GM12878 (cell line): ENCODE measurements around the gene PTGR3. TPM values are rescaled to one million over a fixed set of nuclear protein-coding genes. Genes with fewer than 3 reads are reported as not detected.

Source experiments
- ATAC-seq: fragments of 200-7000 bp; cut with Tn5 transposase; 3 replicates; pipeline ENCODE4 v1.9.1; 2020; ENCODE audit warnings: mild to moderate bottlenecking, moderate library complexity
- BruUV-seq: library from RNA; stranded (reverse); fragments of 400-500 nt; replicated peaks from 2 replicates; lab custom pipeline; 2021; lab: Mats Ljungman, UMichigan
- CTCF ChIA-PET: fragments of 300-600 bp; sonication (Branson Sonifier 250); formaldehyde crosslinking; extraction: SDS; loops from one replicate; lab custom pipeline; 2021; ENCODE audit warnings: inconsistent platforms; lab: Yijun Ruan, JAX
- POLR2A ChIA-PET: fragments of 350-600 bp; formaldehyde crosslinking; extraction: SDS; loops from one replicate; lab custom pipeline; 2021; ENCODE audit warnings: inconsistent platforms; lab: Charles Lee
- RAD21 ChIA-PET: fragments of 300-600 bp; sonication (Branson Sonifier 250); formaldehyde crosslinking; loops from one replicate; lab custom pipeline; 2023; ENCODE audit warnings: antibody characterized with exemption; ENCODE audit not compliant: unreplicated experiment; lab: Charles Lee
- SMC1A ChIA-PET: fragments of 300-600 bp; sonication (Branson Sonifier 250); formaldehyde crosslinking; loops from one replicate; lab custom pipeline; 2023; ENCODE audit not compliant: unreplicated experiment, uncharacterized antibody; lab: Charles Lee
- DNase-seq: peaks from one replicate; pipeline ENCODE4 v3.0.0-alpha.2; 2011; ENCODE audit warnings: low read depth, low spot score
- FAIRE-seq: peaks from 3 replicates; lab custom pipeline; 2011; peaks lifted over from hg19 to GRCh38; lab: Jason Lieb, UNC
- H2AFZ ChIP-seq: 2 replicates; pipeline ENCODE4 v1.6.0; 2011; ENCODE audit warnings: low read depth, low read length, control low read depth; ENCODE audit not compliant: control insufficient read depth
- H3K27ac ChIP-seq: 2 replicates; pipeline ENCODE4 v1.5.1; 2011; ENCODE audit warnings: control low read depth; ENCODE audit not compliant: control insufficient read depth, insufficient read depth
- H3K27me3 ChIP-seq, 2 experiments: replicated peaks in 1 of 2; 2 replicates each; pipeline versions ENCODE4 v1.6.0 to v1.6.1; 2011; ENCODE audit warnings: low read length in 1 of 2; ENCODE audit not compliant: control insufficient read depth in 2 of 2, insufficient read depth in 2 of 2
- H3K36me3 ChIP-seq, 2 experiments: 2 replicates each; pipeline ENCODE4 v1.5.1; 2011; ENCODE audit warnings: low read length in 1 of 2; ENCODE audit not compliant: control insufficient read depth in 2 of 2, insufficient read depth in 2 of 2
- H3K4me1 ChIP-seq: 2 replicates; pipeline ENCODE4 v1.6.1; 2011; ENCODE audit warnings: mild to moderate bottlenecking, low read length, moderate library complexity, mixed read lengths; ENCODE audit not compliant: control insufficient read depth, insufficient read depth
- H3K4me2 ChIP-seq: 2 replicates; pipeline ENCODE4 v1.6.0; 2011; ENCODE audit warnings: control low read depth; ENCODE audit not compliant: control insufficient read depth, insufficient read depth
- H3K4me3 ChIP-seq: fragments of 200-600 bp; sonication (generic); 2 replicates; pipeline ENCODE4 v1.5.1; 2016
- H3K79me2 ChIP-seq: 2 replicates; pipeline ENCODE4 v1.6.0; 2011; ENCODE audit warnings: low read length; ENCODE audit not compliant: control insufficient read depth, insufficient read depth
- H3K9ac ChIP-seq: 2 replicates; pipeline ENCODE4 v1.8.0; 2011; ENCODE audit warnings: low read length, control low read depth, mixed read lengths; ENCODE audit not compliant: control insufficient read depth, insufficient read depth
- H3K9me3 ChIP-seq: replicated peaks from 3 replicates; pipeline ENCODE4 v1.5.1; 2011; ENCODE audit warnings: mild to moderate bottlenecking, low read length; ENCODE audit not compliant: control insufficient read depth, insufficient read depth
- H4K20me1 ChIP-seq: 2 replicates; pipeline ENCODE4 v1.6.0; 2011; ENCODE audit not compliant: control insufficient read depth, insufficient read depth
- BHLHE40 ChIP-seq, 2 experiments: fragments of 450-650 bp in 1 of 2; IDR thresholded peaks; 2 replicates each; pipeline ENCODE4 v1.6.1; 2011 to 2017; ENCODE audit warnings: low read depth in 2 of 2, borderline replicate concordance in 1 of 2, improper control_type of control experiment in 1 of 2, low read length in 1 of 2, mild to moderate bottlenecking in 1 of 2
- BMI1 ChIP-seq: fragments of 450-650 bp; IDR thresholded peaks from 2 replicates; pipeline ENCODE4 v1.6.1; 2016; ENCODE audit warnings: mild to moderate bottlenecking, moderate library complexity, borderline replicate concordance
- EP300 ChIP-seq, 2 experiments: fragments of 150-350 bp in 1 of 2; IDR thresholded peaks; 2 replicates each; pipeline ENCODE4 v1.6.1; 2011 to 2012; ENCODE audit warnings: low read depth in 2 of 2, low read length in 2 of 2, borderline replicate concordance in 1 of 2, improper control_type of control experiment in 1 of 2, inconsistent platforms in 1 of 2; ENCODE audit not compliant: control insufficient read depth in 1 of 2
- FOXK2 ChIP-seq: fragments of 450-650 bp; IDR thresholded peaks from 2 replicates; pipeline ENCODE4 v1.6.1; 2017; ENCODE audit warnings: mild to moderate bottlenecking, moderate library complexity
- GATAD2B ChIP-seq: fragments of 450-650 bp; conservative IDR thresholded peaks from 2 replicates; pipeline ENCODE4 v1.6.1; 2017; ENCODE audit warnings: low read depth, mild to moderate bottlenecking, moderate library complexity
- MTA3 ChIP-seq: IDR thresholded peaks from 2 replicates; pipeline ENCODE4 v1.6.1; 2012; ENCODE audit warnings: low read length, inconsistent platforms, borderline replicate concordance
- NFXL1 ChIP-seq: fragments of 450-650 bp; IDR thresholded peaks from 2 replicates; pipeline ENCODE4 v1.6.1; 2017; ENCODE audit warnings: antibody characterized with exemption, mild to moderate bottlenecking, borderline replicate concordance
- RAD21 ChIP-seq: IDR thresholded peaks from 2 replicates; pipeline ENCODE4 v1.6.1; 2011; ENCODE audit warnings: mild to moderate bottlenecking, low read depth, low read length, moderate library complexity; ENCODE audit not compliant: insufficient read depth
- ZNF384 ChIP-seq: IDR thresholded peaks from 2 replicates; pipeline ENCODE4 v1.6.1; 2012; ENCODE audit warnings: low read depth, mild to moderate bottlenecking, low read length, improper control_type of control experiment, borderline replicate concordance
- ZZZ3 ChIP-seq: IDR thresholded peaks from 2 replicates; pipeline ENCODE4 v1.6.1; 2011; ENCODE audit warnings: low read depth; ENCODE audit not compliant: control insufficient read depth, insufficient read length
- WGBS: methylation state at CpG from one replicate; pipeline ENCODE4 v1.1.6; 2016; ENCODE audit warnings: low lambda C conversion rate; ENCODE audit not compliant: insufficient replicate concordance, insufficient coverage; ENCODE audit errors: missing lambda C conversion rate; 5-methylcytosine and 5-hydroxymethylcytosine counted together
- in situ Hi-C: fragments of 300-500 bp; cut with MboI; formaldehyde crosslinking; loops from 9 replicates; pipeline ENCODE4 v1.14.3; 2018; ENCODE audit warnings: mixed read lengths
- intact Hi-C: fragments of 100-400 bp; cut with micrococcal nuclease; formaldehyde crosslinking; loops from one replicate; pipeline ENCODE4 v1.14.2; 2022; ENCODE audit not compliant: unreplicated experiment
- polyA plus RNA-seq, 11 experiments: library from polyadenylated mRNA; depleted of rRNA in 4 of 11; unstranded in 6 of 11; stranded (reverse) in 5 of 11; fragments of >200 nt; fragmentation: Nextera tagmentation in 4 of 11; fragmentation: Illumina TruSeq in 1 of 11; extraction: Ambion mirVana in 4 of 11; extraction: Trizol in 1 of 11; gene quantifications; 1 replicate in 1 of 11; 2 replicates in 10 of 11; pipeline versions ENCODE4 v1.2.1 to v1.2.3, GENCODE V29; 2011 to 2016; ENCODE audit warnings: inconsistent platforms in 2 of 11, missing spikeins in 2 of 11, low read depth in 1 of 11
- total RNA-seq, 4 experiments: library from RNA; depleted of rRNA in 3 of 4; stranded (reverse); fragments of >200 nt in 3 of 4; fragmentation: Illumina TruSeq in 1 of 4; extraction: Trizol in 1 of 4; gene quantifications; 2 replicates each; pipeline versions ENCODE4 v1.2.1 to v1.2.3, GENCODE V29; 2013 to 2021
- TF ChIP-seq, protein P1 (sequence below): fragments of 150-350 bp; IDR thresholded peaks from 2 replicates; pipeline ENCODE4 v1.6.1; 2016; ENCODE audit warnings: low read depth, low read length

PTGR3 gene
- total and polyA plus RNA-seq, 10 of the 15 experiments (the other 5 are each of a cell fraction or from before 2014, with no cell fraction given): 6.2 to 69.8 (median 21.9) TPM

- BruUV-seq: no TSS peak
- RAD21 ChIA-PET: no interaction called here
- intact Hi-C loops: no loop called here
- H3K27me3 ChIP-seq: no peaks in the 10 kb centered on the region
- no peaks in the 10 kb centered on the region; a peak in 1 of 4 replicates for H3K36me3 ChIP-seq
- H3K27ac ChIP-seq: no peak overlapping the region
- no peaks in the 10 kb centered on the region for H3K9me3 ChIP-seq
- SMC1A ChIA-PET: interaction anchor here (1.1 kb wide), 1 partner anchor 9 kb away, joined by 3 read pairs; no protein-coding TSS in a partner anchor
- TF ChIP-seq ZNF384 (peak; percentile 31; the same call in 1 of the 2 replicates), FOXK2 (no peak)
- H3K4me1 ChIP-seq: peaks cover 5% of the 10 kb centered on the region
- no peak overlapping the region for H3K4me2 ChIP-seq
- H3K9ac ChIP-seq: no peak overlapping the region
- CTCF ChIA-PET: no interaction called here
- ATAC-seq: no peak; the same call in 2 of the 3 replicates
- in situ Hi-C loops: loop anchor here (25.0 kb wide), 1 partner anchor 1888 kb away; no protein-coding TSS in a partner anchor
- H2AFZ ChIP-seq: no peak overlapping the region
- no peaks in the 10 kb centered on the region; the same call in none of the 2 replicates for H3K79me2 ChIP-seq
- no peak for DNase-seq
- H4K20me1 ChIP-seq: no peaks in the 10 kb centered on the region
- 87% methylated on average over 9 of the region's 9 CpGs for WGBS
- POLR2A ChIA-PET: interaction anchor here (0.7 kb wide), 1 partner anchor 51 kb away, joined by 6 read pairs; no protein-coding TSS in a partner anchor
- no peak for FAIRE-seq
- H3K4me3 ChIP-seq: no peak overlapping the region
Measured at GRCh38 chr18:75223687-75224347, 14.9 kb upstream of the PTGR3 start.

DNA sequence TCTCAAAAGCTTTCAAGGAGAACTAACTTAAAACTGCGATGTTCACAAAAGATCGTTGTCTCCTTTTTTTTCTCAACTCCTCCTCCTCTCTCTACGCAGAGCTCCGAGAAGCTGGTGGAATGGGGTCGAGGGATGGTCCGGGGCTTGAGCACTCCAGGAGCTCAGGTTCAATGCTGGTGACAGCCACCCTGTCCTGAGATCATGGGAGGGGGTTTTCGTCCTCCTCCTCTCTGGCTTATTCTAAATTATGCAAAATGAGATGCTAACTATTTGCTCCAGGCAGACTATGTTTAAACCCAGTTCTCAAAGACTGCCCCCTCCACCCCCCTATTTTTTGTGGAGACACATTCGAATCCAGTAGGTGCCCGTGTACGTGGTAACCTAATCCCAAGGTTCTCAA lies 13.5 kb upstream of the PTGR3 start:
- Histone ChIP-seq H3K4me3 (no peak overlapping the region), H3K27me3 (no peaks in the 10 kb centered on the region), H3K79me2 (no peaks in the 10 kb centered on the region; the same call in 1 of the 2 replicates), H2AFZ (no peak overlapping the region), H3K27ac (no peak overlapping the region), H3K9me3 (no peaks in the 10 kb centered on the region), H3K4me1 (peaks cover 5% of the 10 kb centered on the region), H3K36me3 (no peaks in the 10 kb centered on the region; a peak in 1 of 4 replicates), H3K4me2 (no peak overlapping the region), H3K9ac (no peak overlapping the region), H4K20me1 (no peaks in the 10 kb centered on the region)
- in situ Hi-C loops: loop anchor here (25.0 kb wide), 1 partner anchor 1890 kb away; no protein-coding TSS in a partner anchor
- ATAC-seq (no peak), FAIRE-seq (no peak), DNase-seq (no peak)
- CTCF ChIA-PET: no interaction called here
- 82% methylated on average over 10 of the region's 10 CpGs for WGBS
- intact Hi-C loops: no loop called here
- SMC1A ChIA-PET: interaction anchor here (1.2 kb wide), 1 partner anchor 49 kb away, joined by 3 read pairs; no protein-coding TSS in a partner anchor
- RAD21 ChIA-PET: no interaction called here
- POLR2A ChIA-PET: no interaction called here
- no TSS peak for BruUV-seq
- TF ChIP-seq BHLHE40 (IDR thresholded peaks at IDR 0.05; ENCODE audit: borderline replicate concordance in 1 of 2, low read depth in 2 of 2, low read length in 1 of 2) (no peak), MTA3 (no peak), GATAD2B (no peak), EP300 (IDR thresholded peaks at IDR 0.05; ENCODE audit: borderline replicate concordance in 1 of 2, control insufficient read depth in 1 of 2, low read depth in 2 of 2, low read length in 2 of 2) (no peak), ZZZ3 (no peak), RAD21 (no peak), BMI1 (no peak), NFXL1 (no peak)
- TF ChIP-seq, protein P1, sequence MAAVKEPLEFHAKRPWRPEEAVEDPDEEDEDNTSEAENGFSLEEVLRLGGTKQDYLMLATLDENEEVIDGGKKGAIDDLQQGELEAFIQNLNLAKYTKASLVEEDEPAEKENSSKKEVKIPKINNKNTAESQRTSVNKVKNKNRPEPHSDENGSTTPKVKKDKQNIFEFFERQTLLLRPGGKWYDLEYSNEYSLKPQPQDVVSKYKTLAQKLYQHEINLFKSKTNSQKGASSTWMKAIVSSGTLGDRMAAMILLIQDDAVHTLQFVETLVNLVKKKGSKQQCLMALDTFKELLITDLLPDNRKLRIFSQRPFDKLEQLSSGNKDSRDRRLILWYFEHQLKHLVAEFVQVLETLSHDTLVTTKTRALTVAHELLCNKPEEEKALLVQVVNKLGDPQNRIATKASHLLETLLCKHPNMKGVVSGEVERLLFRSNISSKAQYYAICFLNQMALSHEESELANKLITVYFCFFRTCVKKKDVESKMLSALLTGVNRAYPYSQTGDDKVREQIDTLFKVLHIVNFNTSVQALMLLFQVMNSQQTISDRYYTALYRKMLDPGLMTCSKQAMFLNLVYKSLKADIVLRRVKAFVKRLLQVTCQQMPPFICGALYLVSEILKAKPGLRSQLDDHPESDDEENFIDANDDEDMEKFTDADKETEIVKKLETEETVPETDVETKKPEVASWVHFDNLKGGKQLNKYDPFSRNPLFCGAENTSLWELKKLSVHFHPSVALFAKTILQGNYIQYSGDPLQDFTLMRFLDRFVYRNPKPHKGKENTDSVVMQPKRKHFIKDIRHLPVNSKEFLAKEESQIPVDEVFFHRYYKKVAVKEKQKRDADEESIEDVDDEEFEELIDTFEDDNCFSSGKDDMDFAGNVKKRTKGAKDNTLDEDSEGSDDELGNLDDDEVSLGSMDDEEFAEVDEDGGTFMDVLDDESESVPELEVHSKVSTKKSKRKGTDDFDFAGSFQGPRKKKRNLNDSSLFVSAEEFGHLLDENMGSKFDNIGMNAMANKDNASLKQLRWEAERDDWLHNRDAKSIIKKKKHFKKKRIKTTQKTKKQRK: no peak
